Activated T-helper 17 cell treated with anti-CD3 and anti-CD28 coated beads, Interleukin-2, amount 50 U/mL, for 72 hours (primary cell): ENCODE results near the gene SLC26A11. TPM values are rescaled to one million over a fixed set of nuclear protein-coding genes. Genes with fewer than 3 reads are reported as not detected.
"Not testable (repeated sequence)": the region's sequence is repeated elsewhere in the genome, so short reads cannot be mapped to it uniquely, and the experiment has no call there.

Experiments
- ATAC-seq: fragments of 150-1000 bp; cut with Tn5 transposase; replicated peaks from 2 replicates; pipeline ENCODE4 v1.10.0; 2021; ENCODE audit warnings: mild to moderate bottlenecking, moderate library complexity
- H3K27ac Mint-ChIP-seq: one replicate; pipeline ENCODE4 v1.8.0; 2022; ENCODE audit warnings: mixed read lengths
- H3K27me3 Mint-ChIP-seq: one replicate; pipeline ENCODE4 v1.8.0; 2022; ENCODE audit warnings: mixed read lengths
- H3K36me3 Mint-ChIP-seq: one replicate; pipeline ENCODE4 v1.8.0; 2022; ENCODE audit warnings: low read depth, mild to moderate bottlenecking, mixed read lengths
- H3K4me1 Mint-ChIP-seq: one replicate; pipeline ENCODE4 v1.8.0; 2022; ENCODE audit warnings: mixed read lengths
- H3K4me3 Mint-ChIP-seq: one replicate; pipeline ENCODE4 v1.8.0; 2022; ENCODE audit warnings: mild to moderate bottlenecking, mixed read lengths
- H3K9me3 Mint-ChIP-seq: one replicate; pipeline ENCODE4 v1.8.0; 2022; ENCODE audit warnings: mixed read lengths
- total RNA-seq, 2 donors: library from RNA; stranded (reverse); gene quantifications; one replicate each; pipeline ENCODE4 v1.2.3, GENCODE V29; 2022

The SLC26A11 gene
- total RNA-seq, 2 donors from 2014 or later = 23.5 to 37.3 TPM

GRCh38 chr17:80187515-80187941 lies 32.7 kb upstream of the SLC26A11 start:
- Mint-ChIP-seq H3K36me3 (no peaks in the 10 kb centered on the region), H3K9me3 (no peaks in the 10 kb centered on the region), H3K27ac (no peak overlapping the region), H3K4me3 (no peak overlapping the region), H3K4me1 (no peaks in the 10 kb centered on the region), H3K27me3 (peaks cover 3% of the 10 kb centered on the region)
- ATAC-seq = no peak

GRCh38 chr17:80189611-80190010 lies 30.6 kb upstream of the SLC26A11 start:
- ATAC-seq = no peak
- no peaks in the 10 kb centered on the region for H3K4me1 Mint-ChIP-seq
- H3K27ac Mint-ChIP-seq = no peak overlapping the region
- peaks cover 3% of the 10 kb centered on the region for H3K27me3 Mint-ChIP-seq
- H3K36me3 Mint-ChIP-seq = no peaks in the 10 kb centered on the region
- H3K9me3 Mint-ChIP-seq = no peaks in the 10 kb centered on the region
- no peak overlapping the region for H3K4me3 Mint-ChIP-seq

GRCh38 chr17:80190716-80191115 lies 29.5 kb upstream of the SLC26A11 start:
- no peaks in the 10 kb centered on the region for H3K4me1 Mint-ChIP-seq
- no peaks in the 10 kb centered on the region for H3K9me3 Mint-ChIP-seq

GRCh38 chr17:80191192-80191591 lies 29.0 kb upstream of the SLC26A11 start:
- peaks cover 3% of the 10 kb centered on the region for H3K27me3 Mint-ChIP-seq
- H3K4me3 Mint-ChIP-seq = no peak overlapping the region
- ATAC-seq = no peak
- no peaks in the 10 kb centered on the region for H3K36me3 Mint-ChIP-seq
- no peaks in the 10 kb centered on the region for H3K9me3 Mint-ChIP-seq
- H3K4me1 Mint-ChIP-seq = no peaks in the 10 kb centered on the region
- no peak overlapping the region for H3K27ac Mint-ChIP-seq

More at GRCh38 chr17:80190716-80191115, 29.5 kb upstream of the SLC26A11 start:
- Mint-ChIP-seq H3K27me3 (peaks cover 3% of the 10 kb centered on the region), H3K36me3 (no peaks in the 10 kb centered on the region), H3K4me3 (no peak overlapping the region), H3K27ac (no peak overlapping the region)
- no peak for ATAC-seq

- Mint-ChIP-seq H3K4me3 (no peak overlapping the region), H3K36me3 (no peaks in the 10 kb centered on the region), H3K27ac (peak overlapping the region; percentile 17), H3K4me1 (no peaks in the 10 kb centered on the region), H3K9me3 (no peaks in the 10 kb centered on the region), H3K27me3 (peaks cover 3% of the 10 kb centered on the region)
- no peak for ATAC-seq
These were observed 28.2 kb upstream of the SLC26A11 start for GRCh38 chr17:80191865-80192661.

- no peak for ATAC-seq
- Mint-ChIP-seq H3K9me3 (no peaks in the 10 kb centered on the region), H3K27ac (no peak overlapping the region), H3K36me3 (no peaks in the 10 kb centered on the region), H3K4me3 (no peak overlapping the region), H3K4me1 (no peaks in the 10 kb centered on the region), H3K27me3 (peaks cover 3% of the 10 kb centered on the region)
These were observed 25.1 kb upstream of the SLC26A11 start for GRCh38 chr17:80195141-80195540.

GRCh38 chr17:80195671-80196529 lies 24.3 kb upstream of the SLC26A11 start:
- peaks cover 3% of the 10 kb centered on the region for H3K27me3 Mint-ChIP-seq
- peak overlapping the region; percentile 74 for H3K27ac Mint-ChIP-seq
- H3K9me3 Mint-ChIP-seq = no peaks in the 10 kb centered on the region
- no peaks in the 10 kb centered on the region for H3K4me1 Mint-ChIP-seq
- no peak overlapping the region for H3K4me3 Mint-ChIP-seq
- no peaks in the 10 kb centered on the region for H3K36me3 Mint-ChIP-seq
- ATAC-seq = peak; percentile 50

GRCh38 chr17:80196652-80197051 lies 23.6 kb upstream of the SLC26A11 start:
- ATAC-seq = no peak
- no peaks in the 10 kb centered on the region for H3K9me3 Mint-ChIP-seq
- H3K4me1 Mint-ChIP-seq = no peaks in the 10 kb centered on the region
- H3K4me3 Mint-ChIP-seq = no peak overlapping the region
- no peak overlapping the region for H3K27ac Mint-ChIP-seq
- H3K36me3 Mint-ChIP-seq = no peaks in the 10 kb centered on the region
- peaks cover 3% of the 10 kb centered on the region for H3K27me3 Mint-ChIP-seq

- no peaks in the 10 kb centered on the region for H3K27me3 Mint-ChIP-seq
These were observed 22.0 kb upstream of the SLC26A11 start for GRCh38 chr17:80198144-80198661.

GRCh38 chr17:80199295-80199694 lies 20.9 kb upstream of the SLC26A11 start:
- not testable (repeated sequence) for H3K36me3 Mint-ChIP-seq, H3K4me1 Mint-ChIP-seq, H3K9me3 Mint-ChIP-seq, H3K27me3 Mint-ChIP-seq, H3K27ac Mint-ChIP-seq, ATAC-seq, H3K4me3 Mint-ChIP-seq

More at GRCh38 chr17:80198144-80198661, 22.0 kb upstream of the SLC26A11 start:
- Mint-ChIP-seq H3K27ac (no peak overlapping the region), H3K9me3 (no peaks in the 10 kb centered on the region), H3K4me3 (no peak overlapping the region), H3K4me1 (no peaks in the 10 kb centered on the region), H3K36me3 (no peaks in the 10 kb centered on the region)
- ATAC-seq = no peak

GRCh38 chr17:80201446-80201845 lies 18.8 kb upstream of the SLC26A11 start:
- Mint-ChIP-seq H3K4me3 (no peak overlapping the region), H3K27me3 (no peaks in the 10 kb centered on the region), H3K27ac (no peak overlapping the region), H3K9me3 (no peaks in the 10 kb centered on the region), H3K36me3 (no peaks in the 10 kb centered on the region), H3K4me1 (no peaks in the 10 kb centered on the region)
- no peak for ATAC-seq

- H3K27ac Mint-ChIP-seq = no peak overlapping the region
- no peak for ATAC-seq
- no peaks in the 10 kb centered on the region for H3K36me3 Mint-ChIP-seq
- no peak overlapping the region for H3K4me3 Mint-ChIP-seq
- no peaks in the 10 kb centered on the region for H3K4me1 Mint-ChIP-seq
- no peaks in the 10 kb centered on the region for H3K27me3 Mint-ChIP-seq
- no peaks in the 10 kb centered on the region for H3K9me3 Mint-ChIP-seq
These were observed 18.0 kb upstream of the SLC26A11 start for GRCh38 chr17:80202197-80202596.

GRCh38 chr17:80203471-80203963 lies 16.7 kb upstream of the SLC26A11 start:
- Mint-ChIP-seq H3K9me3 (no peaks in the 10 kb centered on the region), H3K27ac (no peak overlapping the region), H3K4me1 (no peaks in the 10 kb centered on the region), H3K4me3 (no peak overlapping the region), H3K27me3 (no peaks in the 10 kb centered on the region), H3K36me3 (no peaks in the 10 kb centered on the region)
- no peak for ATAC-seq

GRCh38 chr17:80204626-80205468 lies 15.4 kb upstream of the SLC26A11 start:
- Mint-ChIP-seq H3K4me1 (no peaks in the 10 kb centered on the region), H3K36me3 (peaks cover 8% of the 10 kb centered on the region), H3K4me3 (no peak overlapping the region), H3K27ac (no peak overlapping the region), H3K9me3 (no peaks in the 10 kb centered on the region), H3K27me3 (no peaks in the 10 kb centered on the region)
- peak; percentile 3 for ATAC-seq
